HG02970 (cell line): Measurements from ENCODE around the gene RAB3A.

Experiments used
- ATAC-seq: cut with Tn5 transposase; IDR thresholded peaks from one replicate; pipeline ENCODE4 v1.9.1; 2021; ENCODE audit warnings: mild to moderate bottlenecking, moderate library complexity, moderate number of reproducible peaks; ENCODE audit not compliant: unreplicated experiment, low FRiP score

Gene RAB3A

GRCh38 chr19:18203863-18204393 lies at the start of gene RAB3A:
Gene RAB3A, minus strand, starts transcription at chr19:18204042. Its CDS starts 1,302 bp downstream, at chr19:18202740.
- ATAC-seq = peak; percentile 93

- ATAC-seq = no peak
Observed at GRCh38 chr19:18253130-18253529, 49.3 kb upstream of the RAB3A start.

- no peak for ATAC-seq
Observed at GRCh38 chr19:18252370-18252717, 48.5 kb upstream of the RAB3A start.

- ATAC-seq = no peak
Observed at GRCh38 chr19:18251587-18252369, 47.9 kb upstream of the RAB3A start.

GRCh38 chr19:18249834-18250233 lies 46.0 kb upstream of the RAB3A start:
- ATAC-seq = no peak

GRCh38 chr19:18245297-18245696 lies 41.5 kb upstream of the RAB3A start:
- no peak for ATAC-seq

GRCh38 chr19:18239303-18239702 lies 35.5 kb upstream of the RAB3A start:
- ATAC-seq = no peak

- no peak for ATAC-seq
Observed at GRCh38 chr19:18234194-18234593, 30.4 kb upstream of the RAB3A start.

- no peak for ATAC-seq
Observed at GRCh38 chr19:18233224-18233825, 29.5 kb upstream of the RAB3A start.

- ATAC-seq = no peak
Observed at GRCh38 chr19:18232540-18233223, 28.8 kb upstream of the RAB3A start.

- no peak for ATAC-seq
Observed at GRCh38 chr19:18231775-18232174, 27.9 kb upstream of the RAB3A start.

GRCh38 chr19:18230941-18231734 lies 27.3 kb upstream of the RAB3A start:
- ATAC-seq = no peak

- no peak for ATAC-seq
Observed at GRCh38 chr19:18229915-18230314, 26.1 kb upstream of the RAB3A start.

GRCh38 chr19:18229474-18229873 lies 25.6 kb upstream of the RAB3A start:
- no peak for ATAC-seq

GRCh38 chr19:18227781-18228271 lies 24.0 kb upstream of the RAB3A start:
- no peak for ATAC-seq

GRCh38 chr19:18226956-18227780 lies 23.3 kb upstream of the RAB3A start:
- ATAC-seq = no peak

GRCh38 chr19:18225702-18226468 lies 22.0 kb upstream of the RAB3A start, which contains the start of gene PDE4C:
Gene PDE4C, minus strand, starts transcription at chr19:18226438. Its CDS starts 23 bp downstream, at chr19:18226415.
- no peak for ATAC-seq

- no peak for ATAC-seq
Observed at GRCh38 chr19:18225355-18225701, 21.5 kb upstream of the RAB3A start.
